Central memory CD8-positive, alpha-beta T cell (primary cell): ENCODE data around the gene TRMT11.
"Not testable (repeated sequence)": the region's sequence is repeated elsewhere in the genome, so short reads cannot be mapped to it uniquely, and the experiment has no call there.

Experiments used
- ATAC-seq: fragments of 150-1000 bp; cut with Tn5 transposase; replicated peaks from 2 replicates; pipeline ENCODE4 v1.10.0; 2022; ENCODE audit warnings: mild to moderate bottlenecking, moderate FRiP score, moderate number of reproducible peaks; ENCODE audit not compliant: poor library complexity, severe bottlenecking; ENCODE audit errors: extremely low read depth
- DNase-seq, 2 donors: peaks; one replicate each; pipeline ENCODE4 v3.0.0; 2021; ENCODE audit warnings: low spot score in 2 of 2
- H3K27ac Mint-ChIP-seq: one replicate; pipeline ENCODE4 v1.8.0; 2022; ENCODE audit warnings: low read depth, mild to moderate bottlenecking, moderate library complexity, mixed read lengths
- H3K27me3 Mint-ChIP-seq: one replicate; pipeline ENCODE4 v1.8.0; 2022; ENCODE audit warnings: mixed read lengths
- H3K36me3 Mint-ChIP-seq: one replicate; pipeline ENCODE4 v1.8.0; 2022; ENCODE audit warnings: mild to moderate bottlenecking, moderate library complexity, mixed read lengths; ENCODE audit not compliant: insufficient read depth
- H3K4me1 Mint-ChIP-seq: one replicate; pipeline ENCODE4 v1.8.0; 2022; ENCODE audit warnings: mixed read lengths
- H3K4me3 Mint-ChIP-seq: one replicate; pipeline ENCODE4 v1.8.0; 2022; ENCODE audit warnings: mild to moderate bottlenecking, moderate library complexity, mixed read lengths
- H3K9me3 Mint-ChIP-seq: one replicate; pipeline ENCODE4 v1.8.0; 2022; ENCODE audit warnings: mixed read lengths

The TRMT11 gene

GRCh38 chr6:126042001-126042419, 55.7 kb downstream of the TRMT11 start:
- Mint-ChIP-seq H3K36me3 (peaks cover 26% of the 10 kb centered on the region), H3K9me3 (no peaks in the 10 kb centered on the region), H3K4me3 (no peak overlapping the region), H3K27ac (no peak overlapping the region), H3K27me3 (no peaks in the 10 kb centered on the region), H3K4me1 (no peaks in the 10 kb centered on the region)
- no peak for ATAC-seq
- DNase-seq = no peak

DNA sequence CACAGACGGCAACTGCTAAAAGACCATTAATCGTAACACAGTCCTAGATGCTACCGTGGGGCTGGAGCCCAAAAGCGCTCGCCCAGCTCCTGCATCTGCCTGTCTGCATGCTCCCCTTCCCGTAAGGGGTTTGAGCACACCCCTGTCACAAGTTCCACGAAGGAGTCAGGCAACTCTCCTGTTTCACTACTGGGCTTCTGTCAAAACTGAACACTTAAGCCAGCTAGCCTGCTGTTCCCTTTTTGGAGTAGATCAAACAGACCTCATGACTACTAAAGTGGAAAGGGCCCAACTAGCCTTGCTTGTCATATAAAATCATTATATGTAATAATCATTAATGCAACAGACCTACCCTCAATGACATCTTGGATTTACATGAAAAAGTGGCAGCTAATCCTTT, 61.3 kb downstream of the TRMT11 start:
- no peaks in the 10 kb centered on the region for H3K9me3 Mint-ChIP-seq
- no peak overlapping the region for H3K4me3 Mint-ChIP-seq
- DNase-seq (no peak), ATAC-seq (no peak)
- H3K4me1 Mint-ChIP-seq = no peaks in the 10 kb centered on the region
- no peak overlapping the region for H3K27ac Mint-ChIP-seq
- H3K36me3 Mint-ChIP-seq = peaks cover under 1% of the 10 kb centered on the region
- no peaks in the 10 kb centered on the region for H3K27me3 Mint-ChIP-seq

DNA sequence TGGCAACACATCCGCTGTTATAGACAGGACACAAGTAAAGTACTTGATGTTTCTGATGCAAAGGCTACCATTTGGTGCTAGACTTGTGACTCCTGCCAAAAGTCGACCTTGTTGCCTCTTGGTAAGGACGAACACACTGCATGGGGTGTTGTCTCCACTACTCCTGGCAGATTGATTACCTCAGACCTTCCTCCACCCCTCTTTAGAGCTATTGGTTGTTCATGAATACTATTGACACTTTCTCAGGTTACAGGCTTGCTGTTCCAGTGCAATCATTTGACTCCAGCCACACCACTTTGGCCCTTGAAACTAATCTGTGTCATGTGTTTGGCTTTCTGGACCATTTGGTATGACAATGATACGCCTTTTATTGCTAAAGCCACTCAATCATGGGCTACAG, 62.3 kb downstream of the TRMT11 start:
- Mint-ChIP-seq H3K27me3 (no peaks in the 10 kb centered on the region), H3K9me3 (no peaks in the 10 kb centered on the region), H3K4me1 (no peaks in the 10 kb centered on the region), H3K4me3 (no peak overlapping the region), H3K36me3 (peaks cover 4% of the 10 kb centered on the region), H3K27ac (no peak overlapping the region)
- DNase-seq (no peak), ATAC-seq (no peak)

DNA sequence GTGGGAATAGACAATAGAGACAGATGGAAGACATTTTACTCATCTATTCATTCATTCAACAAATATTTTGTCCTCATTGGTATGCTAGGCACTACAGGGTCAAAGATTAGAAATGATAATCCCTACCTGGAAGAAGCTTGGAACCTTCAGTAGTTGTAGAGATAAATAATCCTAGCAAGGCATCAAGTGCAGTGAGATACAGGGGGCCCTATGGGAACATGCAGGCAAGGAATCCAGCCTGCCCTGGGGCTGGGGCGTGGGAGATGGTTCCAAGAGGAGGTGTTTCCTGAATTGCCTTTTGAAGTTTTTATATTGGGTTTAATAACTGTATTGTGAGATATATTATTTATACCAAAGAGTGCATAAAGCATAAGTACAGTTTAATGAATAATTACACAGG, 64.5 kb downstream of the TRMT11 start:
- Mint-ChIP-seq H3K4me1 (no peaks in the 10 kb centered on the region), H3K27me3 (no peaks in the 10 kb centered on the region), H3K9me3 (no peaks in the 10 kb centered on the region), H3K27ac (no peak overlapping the region), H3K36me3 (peaks cover 5% of the 10 kb centered on the region), H3K4me3 (no peak overlapping the region)
- DNase-seq (no peak), ATAC-seq (no peak)

DNA sequence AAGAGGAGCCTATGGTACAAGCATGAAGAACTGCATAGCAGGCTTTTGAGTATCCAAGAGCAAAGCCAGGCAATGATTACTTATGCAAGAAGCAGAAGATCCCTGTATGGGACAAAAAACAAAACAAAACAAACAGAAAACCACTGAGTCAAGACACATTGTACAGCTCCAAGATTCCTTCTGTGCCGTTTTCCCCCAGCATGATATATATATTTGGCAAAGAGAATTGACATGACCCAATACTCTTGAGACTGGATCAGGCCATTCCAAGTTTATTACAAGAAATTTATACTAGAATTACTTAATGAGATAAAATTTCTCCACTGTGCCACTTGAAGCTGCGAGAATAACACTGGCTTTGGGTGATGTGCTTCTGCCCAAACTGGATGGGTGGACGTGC, 65.5 kb downstream of the TRMT11 start:
- no peaks in the 10 kb centered on the region for H3K27me3 Mint-ChIP-seq
- no peaks in the 10 kb centered on the region for H3K4me1 Mint-ChIP-seq
- no peak overlapping the region for H3K4me3 Mint-ChIP-seq
- DNase-seq (no peak), ATAC-seq (no peak)
- H3K27ac Mint-ChIP-seq = no peak overlapping the region
- peaks cover 5% of the 10 kb centered on the region for H3K36me3 Mint-ChIP-seq
- no peaks in the 10 kb centered on the region for H3K9me3 Mint-ChIP-seq

GRCh38 chr6:126052485-126052884, 66.1 kb downstream of the TRMT11 start:
- peaks cover 5% of the 10 kb centered on the region for H3K36me3 Mint-ChIP-seq
- H3K27ac Mint-ChIP-seq = no peak overlapping the region
- no peaks in the 10 kb centered on the region for H3K4me1 Mint-ChIP-seq
- no peaks in the 10 kb centered on the region for H3K9me3 Mint-ChIP-seq
- ATAC-seq (no peak), DNase-seq (no peak)
- no peak overlapping the region for H3K4me3 Mint-ChIP-seq
- H3K27me3 Mint-ChIP-seq = no peaks in the 10 kb centered on the region

DNA sequence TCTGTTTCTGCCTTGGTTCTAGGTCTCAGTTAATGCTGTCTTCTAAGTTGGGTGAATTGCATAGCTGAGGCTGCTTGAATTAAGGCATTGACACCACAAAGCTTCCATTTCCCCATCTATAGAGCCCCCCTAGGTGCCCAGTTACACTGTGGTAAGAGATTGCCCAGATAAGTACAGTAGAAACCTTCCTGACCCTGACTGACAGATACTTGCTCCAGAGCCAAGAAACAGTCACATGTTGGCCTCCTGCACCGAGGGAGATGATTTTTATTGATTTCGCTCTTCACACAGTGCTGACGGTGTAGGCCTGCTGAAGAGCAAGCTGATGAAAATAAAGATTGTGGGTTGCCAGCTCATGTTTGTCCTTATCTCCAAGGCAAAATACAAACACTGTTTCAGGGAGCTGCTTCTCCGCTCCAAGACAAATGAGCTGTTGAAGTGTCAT, 67.9 kb downstream of the TRMT11 start:
- no peak for DNase-seq
- Mint-ChIP-seq H3K27me3 (no peaks in the 10 kb centered on the region), H3K4me3 (no peak overlapping the region), H3K36me3 (peaks cover 7% of the 10 kb centered on the region), H3K4me1 (no peaks in the 10 kb centered on the region), H3K9me3 (no peaks in the 10 kb centered on the region), H3K27ac (no peak overlapping the region)
- peak; percentile 19 for ATAC-seq

GRCh38 chr6:126054802-126055201, 68.5 kb downstream of the TRMT11 start:
- H3K4me3 Mint-ChIP-seq = no peak overlapping the region
- DNase-seq (no peak), ATAC-seq (no peak)
- H3K9me3 Mint-ChIP-seq = no peaks in the 10 kb centered on the region
- no peaks in the 10 kb centered on the region for H3K4me1 Mint-ChIP-seq
- H3K36me3 Mint-ChIP-seq = peaks cover 7% of the 10 kb centered on the region
- no peaks in the 10 kb centered on the region for H3K27me3 Mint-ChIP-seq
- H3K27ac Mint-ChIP-seq = no peak overlapping the region

GRCh38 chr6:126055449-126055848, 69.1 kb downstream of the TRMT11 start:
- DNase-seq = no peak
- peaks cover 7% of the 10 kb centered on the region for H3K36me3 Mint-ChIP-seq
- no peak overlapping the region for H3K4me3 Mint-ChIP-seq
- H3K27ac Mint-ChIP-seq = no peak overlapping the region
- H3K9me3 Mint-ChIP-seq = no peaks in the 10 kb centered on the region
- no peaks in the 10 kb centered on the region for H3K27me3 Mint-ChIP-seq
- no peak for ATAC-seq
- no peaks in the 10 kb centered on the region for H3K4me1 Mint-ChIP-seq

DNA sequence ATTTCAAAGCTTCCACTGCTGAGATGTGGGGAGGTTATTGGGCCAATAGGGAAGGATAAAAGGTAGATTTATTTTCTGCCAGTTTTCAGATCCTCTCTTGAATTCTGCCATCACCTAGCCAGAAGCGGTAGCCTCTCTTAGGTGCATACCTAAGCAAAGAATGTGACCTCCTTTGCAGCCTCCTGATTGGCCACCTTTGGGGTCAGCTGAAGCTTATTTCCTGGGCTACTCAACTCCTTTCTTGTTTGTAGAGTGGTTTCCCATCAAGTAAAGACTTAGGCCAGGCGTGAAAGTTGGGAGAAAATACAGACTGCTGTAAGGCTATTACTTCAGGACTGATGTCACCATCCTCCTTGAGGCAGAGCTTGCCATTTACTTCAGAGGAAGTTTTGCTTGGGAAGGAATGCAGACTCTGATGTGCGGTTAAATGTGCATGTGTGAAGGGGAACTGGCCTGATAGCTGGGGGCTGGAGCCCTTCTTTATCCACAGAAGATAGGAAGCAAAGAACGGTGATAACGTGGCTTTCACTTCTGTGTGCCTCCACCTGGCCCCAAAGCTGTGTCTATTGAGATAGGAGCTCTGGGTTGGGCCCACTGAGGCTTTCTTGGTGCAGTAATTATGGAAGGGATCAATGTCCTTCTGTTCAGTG, 70.1 kb downstream of the TRMT11 start:
- H3K9me3 Mint-ChIP-seq = no peaks in the 10 kb centered on the region
- DNase-seq = no peak
- no peaks in the 10 kb centered on the region for H3K27me3 Mint-ChIP-seq
- ATAC-seq = no peak
- no peak overlapping the region for H3K27ac Mint-ChIP-seq
- peaks cover 7% of the 10 kb centered on the region for H3K36me3 Mint-ChIP-seq
- no peaks in the 10 kb centered on the region for H3K4me1 Mint-ChIP-seq
- H3K4me3 Mint-ChIP-seq = no peak overlapping the region

DNA sequence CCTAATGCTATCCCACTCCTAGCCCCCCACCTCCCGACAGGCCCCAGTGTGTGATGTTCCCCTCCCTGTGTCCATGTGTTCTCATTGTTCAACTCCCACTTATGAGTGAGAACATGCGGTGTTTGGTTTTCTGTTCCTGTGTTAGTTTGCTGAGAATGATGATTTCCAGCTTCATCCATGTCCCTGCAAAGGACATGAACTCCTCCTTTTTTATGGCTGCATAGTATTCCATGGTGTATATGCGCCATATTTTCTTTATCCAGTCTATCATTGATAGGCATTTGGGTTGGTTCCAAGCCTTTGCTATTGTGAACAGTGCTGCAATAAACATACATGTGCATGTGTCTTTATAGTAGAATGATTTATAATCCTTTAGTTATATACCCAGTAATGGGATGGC, 71.7 kb downstream of the TRMT11 start:
- not testable (repeated sequence) for ATAC-seq, H3K4me1 Mint-ChIP-seq, DNase-seq, H3K4me3 Mint-ChIP-seq, H3K27me3 Mint-ChIP-seq, H3K36me3 Mint-ChIP-seq, H3K9me3 Mint-ChIP-seq, H3K27ac Mint-ChIP-seq

DNA sequence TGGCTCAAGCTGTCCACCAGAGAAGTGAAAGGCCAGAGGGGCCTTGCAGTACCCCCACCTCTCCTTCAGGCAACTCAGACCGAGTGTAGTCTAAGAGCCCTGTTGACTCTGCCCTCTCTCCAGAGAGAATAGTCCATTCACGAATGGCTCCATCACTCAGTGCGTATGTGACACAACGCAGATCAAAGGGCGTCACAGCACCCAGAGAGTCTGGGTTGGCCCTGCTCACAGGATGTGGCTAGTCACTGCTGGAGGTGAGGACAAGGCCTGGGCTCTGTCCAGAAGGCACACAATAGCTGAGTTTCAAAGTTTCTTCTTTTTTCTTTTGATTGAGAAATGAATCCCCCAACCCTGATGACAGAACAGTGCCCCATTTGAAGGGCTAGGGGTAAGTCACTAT, 74.1 kb downstream of the TRMT11 start:
- no peak for ATAC-seq
- no peaks in the 10 kb centered on the region for H3K9me3 Mint-ChIP-seq
- DNase-seq = no peak
- H3K4me3 Mint-ChIP-seq = no peak overlapping the region
- H3K27ac Mint-ChIP-seq = no peak overlapping the region
- H3K27me3 Mint-ChIP-seq = no peaks in the 10 kb centered on the region
- H3K36me3 Mint-ChIP-seq = peaks cover 3% of the 10 kb centered on the region
- H3K4me1 Mint-ChIP-seq = no peaks in the 10 kb centered on the region

DNA sequence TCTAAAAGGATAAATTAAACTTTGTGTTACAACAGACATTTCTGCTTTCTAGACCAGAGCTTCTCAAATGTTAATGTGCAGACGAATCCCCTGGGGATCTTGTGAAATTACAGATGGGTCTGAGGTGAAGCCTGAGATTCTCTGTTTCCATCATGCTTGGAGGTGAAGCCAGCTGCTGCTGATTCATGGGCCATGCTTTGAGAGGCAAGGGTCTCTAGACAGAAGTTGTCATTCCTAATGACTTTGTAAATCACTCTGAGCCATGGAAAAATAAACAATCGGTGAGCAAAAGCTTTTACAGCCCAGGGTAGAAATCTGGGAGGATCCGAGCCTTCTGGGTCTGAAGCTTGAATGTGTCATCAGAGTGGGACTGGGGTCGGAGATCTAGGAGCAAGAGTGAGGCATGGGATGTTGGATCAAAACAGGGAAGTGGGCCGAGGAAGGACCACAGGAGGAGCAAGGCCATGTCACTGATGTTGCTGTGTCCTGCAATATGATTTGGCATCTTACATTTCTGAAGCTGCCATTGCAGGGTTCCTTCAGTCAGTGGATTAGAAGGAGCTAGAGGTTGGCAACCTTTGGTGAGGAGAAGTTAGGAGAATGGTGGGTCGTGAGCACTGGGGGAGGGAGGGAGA, 77.3 kb downstream of the TRMT11 start:
- Mint-ChIP-seq H3K27me3 (no peaks in the 10 kb centered on the region), H3K27ac (no peak overlapping the region), H3K4me1 (no peaks in the 10 kb centered on the region), H3K9me3 (no peaks in the 10 kb centered on the region), H3K36me3 (peaks cover 3% of the 10 kb centered on the region), H3K4me3 (no peak overlapping the region)
- no peak for DNase-seq
- ATAC-seq = no peak
